ENCODE results near the gene C1QTNF12. TPM values are rescaled to one million over a fixed set of nuclear protein-coding genes. Genes with fewer than 3 reads are reported as not detected.

Gene C1QTNF12
- total RNA-seq, 4 donors from 2014 or later, result 2.7 TPM; not detected in 3

- peaks cover 0 to 26% of the 10 kb centered on the region in 2 donors for H3K36me3 ChIP-seq
- peaks cover 23 to 29% of the 10 kb centered on the region in 2 donors for H3K4me1 ChIP-seq
- DNase-seq (no peak), ATAC-seq (no peak)
- no peaks in the 10 kb centered on the region for H3K9me3 ChIP-seq
- intact Hi-C loops (cut with DNase I; ENCODE audit: low total_unique reads), result no loop called here
- no peaks in the 10 kb centered on the region for H3K27me3 ChIP-seq
- no peak overlapping the region for H3K27ac ChIP-seq
- in situ Hi-C loops (cut with MboI; ENCODE audit: low sequenced_read_pairs in 4 of 4), result no loop called here
- H3K4me3 ChIP-seq, result no peak overlapping the region
- no peak for TF ChIP-seq POLR2A (IDR thresholded peaks at IDR 0.05)
- TF ChIP-seq CTCF (IDR thresholded peaks at IDR 0.05 in 4 of 5, conservative IDR thresholded peaks at IDR 0.05 in 1 of 5), result no peak
Measured at GRCh38 chr1:1228596-1229321, 17.8 kb downstream of the C1QTNF12 start.

GRCh38 chr1:1228187-1228586 is 18.3 kb downstream of the C1QTNF12 start:
- DNase-seq (no peak), ATAC-seq (no peak)
- in situ Hi-C loops (cut with MboI; ENCODE audit: low sequenced_read_pairs in 4 of 4) (no loop called here), intact Hi-C loops (cut with DNase I; ENCODE audit: low total_unique reads) (no loop called here)
- H3K4me3 ChIP-seq, result no peak overlapping the region
- TF ChIP-seq CTCF (IDR thresholded peaks at IDR 0.05 in 4 of 5, conservative IDR thresholded peaks at IDR 0.05 in 1 of 5) (no peak), POLR2A (IDR thresholded peaks at IDR 0.05) (no peak)
- no peaks in the 10 kb centered on the region for H3K27me3 ChIP-seq
- no peak overlapping the region for H3K27ac ChIP-seq
- no peaks in the 10 kb centered on the region for H3K9me3 ChIP-seq
- peaks cover 0 to 31% of the 10 kb centered on the region in 2 donors for H3K36me3 ChIP-seq
- peaks cover 23 to 29% of the 10 kb centered on the region in 2 donors for H3K4me1 ChIP-seq

- Histone ChIP-seq H3K4me3 (no peak overlapping the region), H3K36me3 (peaks cover 0 to 39% of the 10 kb centered on the region in 2 donors), H3K27ac (no peak overlapping the region), H3K27me3 (no peaks in the 10 kb centered on the region), H3K9me3 (no peaks in the 10 kb centered on the region), H3K4me1 (peaks cover 16 to 29% of the 10 kb centered on the region in 2 donors)
- intact Hi-C loops (cut with DNase I; ENCODE audit: low total_unique reads) (no loop called here), in situ Hi-C loops (cut with MboI; ENCODE audit: low sequenced_read_pairs in 4 of 4) (no loop called here)
- TF ChIP-seq POLR2A (IDR thresholded peaks at IDR 0.05) (no peak), CTCF (IDR thresholded peaks at IDR 0.05 in 4 of 5, conservative IDR thresholded peaks at IDR 0.05 in 1 of 5) (no peak)
- ATAC-seq (no peak), DNase-seq (no peak)
Measured at GRCh38 chr1:1227386-1227785, 19.1 kb downstream of the C1QTNF12 start.

- Histone ChIP-seq H3K4me1 (peaks cover 16 to 29% of the 10 kb centered on the region in 2 donors), H3K27ac (no peak overlapping the region), H3K4me3 (no peak overlapping the region), H3K9me3 (no peaks in the 10 kb centered on the region), H3K36me3 (peaks cover 0 to 45% of the 10 kb centered on the region in 2 donors), H3K27me3 (no peaks in the 10 kb centered on the region)
- no peak for ATAC-seq
- no peak for DNase-seq
- TF ChIP-seq POLR2A (IDR thresholded peaks at IDR 0.05) (no peak), CTCF (IDR thresholded peaks at IDR 0.05 in 4 of 5, conservative IDR thresholded peaks at IDR 0.05 in 1 of 5) (no peak)
- intact Hi-C loops (cut with DNase I; ENCODE audit: low total_unique reads) (no loop called here), in situ Hi-C loops (cut with MboI; ENCODE audit: low sequenced_read_pairs in 4 of 4) (no loop called here)
Measured at GRCh38 chr1:1226566-1227362, 19.8 kb downstream of the C1QTNF12 start.
